ENCODE data around the gene LRRC4C. TPM values are rescaled to one million over a fixed set of nuclear protein-coding genes. Genes with fewer than 3 reads are reported as not detected.

The LRRC4C gene
- total RNA-seq, 1 donor from 2014 or later = not detected

- no peaks in the 10 kb centered on the region for H3K4me1 ChIP-seq
- H3K4me3 ChIP-seq = no peak overlapping the region
- H3K27ac ChIP-seq = no peak overlapping the region
- H3K27me3 ChIP-seq = no peaks in the 10 kb centered on the region
- no peak for DNase-seq (ENCODE audit: low spot score in 2 of 2)
- no peaks in the 10 kb centered on the region for H3K9me3 ChIP-seq
- intact Hi-C loops (cut with DNase I) = no loop called here
- H3K36me3 ChIP-seq = no peaks in the 10 kb centered on the region
- TF ChIP-seq CTCF (IDR thresholded peaks at IDR 0.05) = no peak
Observed at GRCh38 chr11:41134971-41135370, 324.5 kb downstream of the LRRC4C start.

GRCh38 chr11:41133023-41133422, 326.4 kb downstream of the LRRC4C start:
- intact Hi-C loops (cut with DNase I) = no loop called here
- TF ChIP-seq CTCF (IDR thresholded peaks at IDR 0.05) = no peak
- Histone ChIP-seq H3K4me3 (no peak overlapping the region), H3K9me3 (no peaks in the 10 kb centered on the region), H3K27me3 (no peaks in the 10 kb centered on the region), H3K36me3 (no peaks in the 10 kb centered on the region), H3K27ac (no peak overlapping the region), H3K4me1 (no peaks in the 10 kb centered on the region)
- no peak for DNase-seq (ENCODE audit: low spot score in 2 of 2)

GRCh38 chr11:41121600-41121999, 337.9 kb downstream of the LRRC4C start:
- H3K9me3 ChIP-seq = no peaks in the 10 kb centered on the region
- no peaks in the 10 kb centered on the region for H3K4me1 ChIP-seq
- no peak overlapping the region for H3K27ac ChIP-seq
- intact Hi-C loops (cut with DNase I) = no loop called here
- DNase-seq (ENCODE audit: low spot score in 2 of 2) = no peak
- H3K4me3 ChIP-seq = no peak overlapping the region
- H3K27me3 ChIP-seq = no peaks in the 10 kb centered on the region
- TF ChIP-seq CTCF (IDR thresholded peaks at IDR 0.05) = no peak
- no peaks in the 10 kb centered on the region for H3K36me3 ChIP-seq

GRCh38 chr11:41119484-41119883, 340.0 kb downstream of the LRRC4C start:
- no peaks in the 10 kb centered on the region for H3K9me3 ChIP-seq
- H3K36me3 ChIP-seq = no peaks in the 10 kb centered on the region
- H3K4me1 ChIP-seq = no peaks in the 10 kb centered on the region
- H3K27ac ChIP-seq = no peak overlapping the region
- H3K4me3 ChIP-seq = no peak overlapping the region
- TF ChIP-seq CTCF (IDR thresholded peaks at IDR 0.05) = no peak
- no peak for DNase-seq (ENCODE audit: low spot score in 2 of 2)
- H3K27me3 ChIP-seq = no peaks in the 10 kb centered on the region
- intact Hi-C loops (cut with DNase I) = no loop called here

GRCh38 chr11:41118521-41118920, 340.9 kb downstream of the LRRC4C start:
- Histone ChIP-seq H3K27ac (no peak overlapping the region), H3K4me1 (no peaks in the 10 kb centered on the region), H3K9me3 (no peaks in the 10 kb centered on the region), H3K36me3 (no peaks in the 10 kb centered on the region), H3K4me3 (no peak overlapping the region), H3K27me3 (no peaks in the 10 kb centered on the region)
- intact Hi-C loops (cut with DNase I) = no loop called here
- TF ChIP-seq CTCF (IDR thresholded peaks at IDR 0.05) = no peak
- DNase-seq (ENCODE audit: low spot score in 2 of 2) = no peak

GRCh38 chr11:41116970-41117369, 342.5 kb downstream of the LRRC4C start:
- no peak overlapping the region for H3K4me3 ChIP-seq
- H3K9me3 ChIP-seq = no peaks in the 10 kb centered on the region
- TF ChIP-seq CTCF (IDR thresholded peaks at IDR 0.05) = no peak
- intact Hi-C loops (cut with DNase I) = no loop called here
- H3K4me1 ChIP-seq = no peaks in the 10 kb centered on the region
- DNase-seq (ENCODE audit: low spot score in 2 of 2) = no peak
- no peaks in the 10 kb centered on the region for H3K27me3 ChIP-seq
- no peaks in the 10 kb centered on the region for H3K36me3 ChIP-seq
- H3K27ac ChIP-seq = no peak overlapping the region

Measured in ascending aorta (tissue), 2 donors.